K562 (cell line): ENCODE measurements around the gene SIDT2. TPM values are rescaled to one million over a fixed set of nuclear protein-coding genes. Genes with fewer than 3 reads are reported as not detected.
A peak's percentile ranks its signal among the peaks of the same experiment; 100 is the strongest.

Source experiments
- ARHGAP35 ChIP-seq: fragments of 450-650 bp; IDR thresholded peaks from 2 replicates; pipeline ENCODE4 v1.6.1; 2018; ENCODE audit not compliant: partially characterized antibody
- ARID2 ChIP-seq: fragments of 450-650 bp; IDR thresholded peaks from 2 replicates; pipeline ENCODE4 v1.6.1; 2017; ENCODE audit warnings: antibody characterized with exemption, mild to moderate bottlenecking
- HDAC8 ChIP-seq: fragments of 450-650 bp; IDR thresholded peaks from 2 replicates; pipeline ENCODE4 v1.6.1; 2016; ENCODE audit warnings: mild to moderate bottlenecking, missing genetic modification characterization, moderate library complexity, missing compliant biosample characterization
- HEY1 ChIP-seq: fragments of 250-450 bp; sonication (Bioruptor Pico); IDR thresholded peaks from 2 replicates; pipeline ENCODE4 v1.5.0; 2020; ENCODE audit warnings: mild to moderate bottlenecking, moderate library complexity, borderline replicate concordance
- MAFG ChIP-seq: fragments of 450-650 bp; conservative IDR thresholded peaks from 2 replicates; pipeline ENCODE4 v1.6.1; 2016; ENCODE audit warnings: missing genetic modification characterization, missing compliant biosample characterization
- TFAP4 ChIP-seq: sonication (generic); formaldehyde crosslinking; IDR thresholded peaks from 2 replicates; pipeline ENCODE4 v1.8.0; 2022; ENCODE audit warnings: missing genetic modification reagents, mild to moderate bottlenecking, moderate library complexity, borderline replicate concordance
- TOE1 ChIP-seq, 2 experiments: fragments of 450-650 bp in 1 of 2; sonication (generic) in 1 of 2; formaldehyde crosslinking in 1 of 2; IDR thresholded peaks; 2 replicates each; pipeline versions ENCODE4 v1.7.1 to v1.8.0; 2016 to 2022; ENCODE audit warnings: borderline replicate concordance in 2 of 2, mild to moderate bottlenecking in 2 of 2, antibody characterized with exemption in 1 of 2, inconsistent platforms in 1 of 2, low read depth in 1 of 2, missing genetic modification reagents in 1 of 2, moderate library complexity in 1 of 2
- XRCC5 ChIP-seq: fragments of 200-400 bp; formaldehyde crosslinking; IDR thresholded peaks from 2 replicates; pipeline ENCODE4 v1.6.1; 2017; ENCODE audit warnings: low read depth, mild to moderate bottlenecking, low read length
- ZBTB7A ChIP-seq: IDR thresholded peaks from 2 replicates; pipeline ENCODE4 v1.6.1; 2011; ENCODE audit warnings: low read depth, mild to moderate bottlenecking, low read length, moderate library complexity, borderline replicate concordance; ENCODE audit not compliant: control insufficient read depth
- polyA plus RNA-seq, 8 experiments: library from polyadenylated mRNA; depleted of rRNA in 4 of 8; stranded (reverse) in 5 of 8; unstranded in 3 of 8; fragments of >200 nt; fragmentation: Nextera tagmentation in 2 of 8; fragmentation: Illumina TruSeq in 1 of 8; extraction: Ambion mirVana in 2 of 8; extraction: Trizol in 1 of 8; gene quantifications; 2 replicates each; pipeline versions ENCODE4 v1.2.1 to v1.2.3, GENCODE V29; 2011 to 2014; ENCODE audit warnings: inconsistent platforms in 1 of 8, missing spikeins in 1 of 8
- total RNA-seq, 7 experiments: library from RNA; depleted of rRNA in 6 of 7; stranded (reverse); fragments of >200 nt in 6 of 7; fragmentation: Illumina TruSeq in 2 of 7; extraction: Trizol in 2 of 7; gene quantifications; 2 replicates each; pipeline versions ENCODE4 v1.2.1 to v1.2.3, GENCODE V29; 2011 to 2021; ENCODE audit warnings: low replicate concordance in 1 of 7
- TF ChIP-seq, protein P1 (sequence below), 2 experiments: fragments of 450-650 bp; formaldehyde crosslinking in 1 of 2; IDR thresholded peaks; 2 replicates each; pipeline versions ENCODE4 v1.4.0 to v1.6.1; 2014 to 2020; ENCODE audit warnings: mild to moderate bottlenecking in 2 of 2, borderline replicate concordance in 1 of 2, low read depth in 1 of 2

SIDT2 gene
- total and polyA plus RNA-seq, 9 of the 15 experiments (the other 6 are each of a cell fraction or from before 2014, with no cell fraction given) = 2.4 to 20.2 (median 6.5) TPM

GRCh38 chr11:117232911-117233409, 54.4 kb downstream of the SIDT2 start (continued):
- TF ChIP-seq MAFG (tag) (no peak), TOE1 (IDR thresholded peaks at IDR 0.05; ENCODE audit: borderline replicate concordance) (no peak), TOE1 (CRISPR knock-in tag; IDR thresholded peaks at IDR 0.05; ENCODE audit: borderline replicate concordance, low read depth) (0 out of 2 replicates have a peak, but pooled peaks have one; percentile 36), XRCC5 (no peak), HDAC8 (tag) (no peak), TFAP4 (CRISPR knock-in tag) (peak; percentile 57; the same call in 1 of the 2 replicates), HEY1 (CRISPR knock-in tag) (no peak), ARHGAP35 (no peak), ARID2 (0 out of 2 replicates have a peak, but pooled peaks have one; percentile 11), ZBTB7A (peak; percentile 28; the same call in 1 of the 2 replicates)
- TF ChIP-seq, protein P1, sequence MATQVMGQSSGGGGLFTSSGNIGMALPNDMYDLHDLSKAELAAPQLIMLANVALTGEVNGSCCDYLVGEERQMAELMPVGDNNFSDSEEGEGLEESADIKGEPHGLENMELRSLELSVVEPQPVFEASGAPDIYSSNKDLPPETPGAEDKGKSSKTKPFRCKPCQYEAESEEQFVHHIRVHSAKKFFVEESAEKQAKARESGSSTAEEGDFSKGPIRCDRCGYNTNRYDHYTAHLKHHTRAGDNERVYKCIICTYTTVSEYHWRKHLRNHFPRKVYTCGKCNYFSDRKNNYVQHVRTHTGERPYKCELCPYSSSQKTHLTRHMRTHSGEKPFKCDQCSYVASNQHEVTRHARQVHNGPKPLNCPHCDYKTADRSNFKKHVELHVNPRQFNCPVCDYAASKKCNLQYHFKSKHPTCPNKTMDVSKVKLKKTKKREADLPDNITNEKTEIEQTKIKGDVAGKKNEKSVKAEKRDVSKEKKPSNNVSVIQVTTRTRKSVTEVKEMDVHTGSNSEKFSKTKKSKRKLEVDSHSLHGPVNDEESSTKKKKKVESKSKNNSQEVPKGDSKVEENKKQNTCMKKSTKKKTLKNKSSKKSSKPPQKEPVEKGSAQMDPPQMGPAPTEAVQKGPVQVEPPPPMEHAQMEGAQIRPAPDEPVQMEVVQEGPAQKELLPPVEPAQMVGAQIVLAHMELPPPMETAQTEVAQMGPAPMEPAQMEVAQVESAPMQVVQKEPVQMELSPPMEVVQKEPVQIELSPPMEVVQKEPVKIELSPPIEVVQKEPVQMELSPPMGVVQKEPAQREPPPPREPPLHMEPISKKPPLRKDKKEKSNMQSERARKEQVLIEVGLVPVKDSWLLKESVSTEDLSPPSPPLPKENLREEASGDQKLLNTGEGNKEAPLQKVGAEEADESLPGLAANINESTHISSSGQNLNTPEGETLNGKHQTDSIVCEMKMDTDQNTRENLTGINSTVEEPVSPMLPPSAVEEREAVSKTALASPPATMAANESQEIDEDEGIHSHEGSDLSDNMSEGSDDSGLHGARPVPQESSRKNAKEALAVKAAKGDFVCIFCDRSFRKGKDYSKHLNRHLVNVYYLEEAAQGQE (IDR thresholded peaks at IDR 0.05; ENCODE audit: borderline replicate concordance) = no peak
- TF ChIP-seq, protein P1 (CRISPR knock-in tag; IDR thresholded peaks at IDR 0.05; ENCODE audit: low read depth) = 0 out of 2 replicates have a peak, but pooled peaks have one; percentile 41
